K562 (cell line): Measurements from ENCODE around the gene ZNF428. TPM values are rescaled to one million over a fixed set of nuclear protein-coding genes. Genes with fewer than 3 reads are reported as not detected.

Source experiments
- CREB1 ChIP-seq, 2 experiments: sonication (generic) in 1 of 2; formaldehyde crosslinking in 1 of 2; IDR thresholded peaks; 2 replicates each; pipeline versions ENCODE4 v1.6.1 to v1.8.0; 2012 to 2022; ENCODE audit warnings: inconsistent platforms in 1 of 2, mild to moderate bottlenecking in 1 of 2, missing genetic modification reagents in 1 of 2, moderate library complexity in 1 of 2
- ETV5 ChIP-seq: sonication (generic); formaldehyde crosslinking; IDR thresholded peaks from 2 replicates; pipeline ENCODE4 v1.4.0; 2020; ENCODE audit warnings: low read depth, mild to moderate bottlenecking, missing genetic modification reagents
- GABPB2 ChIP-seq: fragments of 250-450 bp; sonication (Bioruptor Pico); conservative IDR thresholded peaks from 2 replicates; pipeline ENCODE4 v1.5.1; 2021; ENCODE audit warnings: mild to moderate bottlenecking
- KAT2B ChIP-seq: IDR thresholded peaks from one replicate; pipeline ENCODE4 v1.6.1; 2012; ENCODE audit warnings: low read depth, mild to moderate bottlenecking, control low read depth, inconsistent platforms, low read length, moderate library complexity
- LCOR ChIP-seq: sonication (generic); formaldehyde crosslinking; IDR thresholded peaks from 2 replicates; pipeline ENCODE4 v1.8.0; 2022; ENCODE audit warnings: mild to moderate bottlenecking, missing genetic modification reagents
- MAFK ChIP-seq: IDR thresholded peaks from 2 replicates; pipeline ENCODE4 v1.6.1; 2011; ENCODE audit warnings: low read length, improper control_type of control experiment
- MAZ ChIP-seq, 2 experiments: fragments of 450-650 bp in 1 of 2; sonication (generic) in 1 of 2; formaldehyde crosslinking; IDR thresholded peaks in 1 of 2; conservative IDR thresholded peaks in 1 of 2; 2 replicates each; pipeline versions ENCODE4 v1.4.0 to v1.5.0; 2020; ENCODE audit warnings: mild to moderate bottlenecking in 1 of 2, missing genetic modification reagents in 1 of 2
- MYNN ChIP-seq, 2 experiments: sonication (generic); formaldehyde crosslinking in 1 of 2; IDR thresholded peaks; 2 replicates each; pipeline versions ENCODE4 v1.5.0 to v1.6.1; 2016 to 2020; ENCODE audit warnings: antibody characterized with exemption in 1 of 2, missing genetic modification reagents in 1 of 2
- RBM17 ChIP-seq: fragments of 200-400 bp; formaldehyde crosslinking; IDR thresholded peaks from 2 replicates; pipeline ENCODE4 v1.6.1; 2017; ENCODE audit warnings: low read depth, mild to moderate bottlenecking, low read length, borderline replicate concordance
- SIN3B ChIP-seq: fragments of 450-650 bp; IDR thresholded peaks from 2 replicates; pipeline ENCODE4 v1.6.1; 2017; ENCODE audit warnings: low read depth, mild to moderate bottlenecking, moderate library complexity
- SNAPC5 ChIP-seq: fragments of 250-450 bp; sonication (Bioruptor Pico); IDR thresholded peaks from 2 replicates; pipeline ENCODE4 v1.8.0; 2021; ENCODE audit warnings: moderate library complexity, mild to moderate bottlenecking, inconsistent platforms
- TRIM28 ChIP-seq: fragments of 450-650 bp; IDR thresholded peaks from 2 replicates; pipeline ENCODE4 v1.6.1; 2017
- ZNF318 ChIP-seq, 2 experiments: fragments of 450-650 bp; IDR thresholded peaks; 2 replicates each; pipeline ENCODE4 v1.6.1; 2016; ENCODE audit warnings: mild to moderate bottlenecking in 2 of 2, borderline replicate concordance in 1 of 2, low read depth in 1 of 2, moderate library complexity in 1 of 2
- ZNF507 ChIP-seq: conservative IDR thresholded peaks from 2 replicates; pipeline ENCODE4 v1.6.1; 2017; ENCODE audit warnings: missing genetic modification characterization, missing compliant biosample characterization
- ZNF589 ChIP-seq: fragments of 200-800 bp; sonication (Bioruptor generic); IDR thresholded peaks from 2 replicates; pipeline ENCODE4 v1.6.1; 2016; ENCODE audit warnings: low read depth, missing genetic modification characterization, missing compliant biosample characterization
- polyA plus RNA-seq, 8 experiments: library from polyadenylated mRNA; depleted of rRNA in 4 of 8; stranded (reverse) in 5 of 8; unstranded in 3 of 8; fragments of >200 nt; fragmentation: Nextera tagmentation in 2 of 8; fragmentation: Illumina TruSeq in 1 of 8; extraction: Ambion mirVana in 2 of 8; extraction: Trizol in 1 of 8; gene quantifications; 2 replicates each; pipeline versions ENCODE4 v1.2.1 to v1.2.3, GENCODE V29; 2011 to 2014; ENCODE audit warnings: inconsistent platforms in 1 of 8, missing spikeins in 1 of 8
- total RNA-seq, 7 experiments: library from RNA; depleted of rRNA in 6 of 7; stranded (reverse); fragments of >200 nt in 6 of 7; fragmentation: Illumina TruSeq in 2 of 7; extraction: Trizol in 2 of 7; gene quantifications; 2 replicates each; pipeline versions ENCODE4 v1.2.1 to v1.2.3, GENCODE V29; 2011 to 2021; ENCODE audit warnings: low replicate concordance in 1 of 7
- TF ChIP-seq, protein P1 (sequence below): fragments of 250-450 bp; sonication (Bioruptor Pico); IDR thresholded peaks from 2 replicates; pipeline ENCODE4 v1.9.0; 2021; ENCODE audit warnings: mild to moderate bottlenecking, inconsistent platforms

The ZNF428 gene
- total and polyA plus RNA-seq, 9 of the 15 experiments (the other 6 are each of a cell fraction or from before 2014, with no cell fraction given): 0.15 to 85.7 (median 15.9) TPM

DNA sequence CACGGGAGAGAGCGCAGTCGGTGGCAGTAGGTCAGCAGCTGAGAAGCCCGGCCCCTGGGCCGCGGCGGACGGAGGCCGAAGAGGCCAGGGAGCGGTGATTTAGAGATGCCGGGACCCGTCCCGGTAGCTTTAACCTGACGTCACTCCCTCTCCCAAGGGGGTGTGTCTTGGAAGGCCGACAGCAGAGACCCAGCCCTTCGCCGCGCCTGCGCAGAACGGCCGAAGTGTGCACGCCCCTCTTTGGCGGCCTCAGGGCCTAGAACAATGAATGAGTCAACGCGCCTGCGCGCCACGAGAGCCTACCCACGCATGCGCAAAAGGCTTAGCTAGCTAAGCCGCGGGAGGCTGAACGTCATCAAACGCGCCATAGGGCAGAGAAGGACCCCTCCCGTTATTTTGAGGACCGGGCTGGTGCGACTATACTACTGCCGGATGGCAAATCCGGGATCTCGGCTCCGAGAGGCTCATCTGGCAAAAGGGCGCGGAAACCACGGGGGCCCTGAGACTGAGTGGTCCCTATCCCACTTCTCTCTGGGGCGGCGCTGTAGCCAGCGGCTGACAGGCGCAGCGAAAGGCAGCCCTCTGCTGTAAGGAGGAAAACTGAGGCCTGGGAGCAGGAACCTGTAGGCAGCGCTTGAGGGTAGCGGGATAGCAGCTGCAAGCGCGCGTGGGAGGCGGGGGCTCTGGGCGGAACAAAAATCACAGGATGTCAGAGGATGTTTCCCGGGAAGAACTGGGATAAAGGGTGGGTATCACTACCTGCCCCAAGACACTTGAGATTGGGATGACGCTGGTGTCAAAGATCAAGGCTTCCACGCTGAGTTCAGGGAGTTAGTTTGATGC is 23.2 kb downstream of the ZNF428 start, which contains the start of the genes IRGQ and ZNF576 (continued):
- TF ChIP-seq ZNF318 (IDR thresholded peaks at IDR 0.05; ENCODE audit: borderline replicate concordance in 1 of 2, low read depth in 1 of 2): peak in 1 of 2 experiments; percentile 43; a peak in 1 of 4 replicates
- TF ChIP-seq TRIM28: 0 out of 2 replicates have a peak, but pooled peaks have one; percentile 42
- no peak for TF ChIP-seq GABPB2 (CRISPR knock-in tag)
- TF ChIP-seq MYNN (IDR thresholded peaks at IDR 0.05): no peak
- TF ChIP-seq MYNN (CRISPR knock-in tag; IDR thresholded peaks at IDR 0.05): no peak
- no peak; the same call in 1 of the 2 replicates for TF ChIP-seq MAFK
- TF ChIP-seq ZNF589 (CRISPR knock-in tag): peak; percentile 69; the same call in 1 of the 2 replicates
- peak; percentile 94 for TF ChIP-seq SIN3B
- TF ChIP-seq RBM17: no peak
- TF ChIP-seq CREB1 (IDR thresholded peaks at IDR 0.05): peak; percentile 98
- TF ChIP-seq CREB1 (CRISPR knock-in tag; IDR thresholded peaks at IDR 0.05): peak; percentile 99
- TF ChIP-seq, protein P1, sequence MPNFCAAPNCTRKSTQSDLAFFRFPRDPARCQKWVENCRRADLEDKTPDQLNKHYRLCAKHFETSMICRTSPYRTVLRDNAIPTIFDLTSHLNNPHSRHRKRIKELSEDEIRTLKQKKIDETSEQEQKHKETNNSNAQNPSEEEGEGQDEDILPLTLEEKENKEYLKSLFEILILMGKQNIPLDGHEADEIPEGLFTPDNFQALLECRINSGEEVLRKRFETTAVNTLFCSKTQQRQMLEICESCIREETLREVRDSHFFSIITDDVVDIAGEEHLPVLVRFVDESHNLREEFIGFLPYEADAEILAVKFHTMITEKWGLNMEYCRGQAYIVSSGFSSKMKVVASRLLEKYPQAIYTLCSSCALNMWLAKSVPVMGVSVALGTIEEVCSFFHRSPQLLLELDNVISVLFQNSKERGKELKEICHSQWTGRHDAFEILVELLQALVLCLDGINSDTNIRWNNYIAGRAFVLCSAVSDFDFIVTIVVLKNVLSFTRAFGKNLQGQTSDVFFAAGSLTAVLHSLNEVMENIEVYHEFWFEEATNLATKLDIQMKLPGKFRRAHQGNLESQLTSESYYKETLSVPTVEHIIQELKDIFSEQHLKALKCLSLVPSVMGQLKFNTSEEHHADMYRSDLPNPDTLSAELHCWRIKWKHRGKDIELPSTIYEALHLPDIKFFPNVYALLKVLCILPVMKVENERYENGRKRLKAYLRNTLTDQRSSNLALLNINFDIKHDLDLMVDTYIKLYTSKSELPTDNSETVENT (CRISPR knock-in tag): peak; percentile 7; the same call in 1 of the 2 replicates
- 0 out of 2 replicates have a peak, but pooled peaks have one; percentile 41 for TF ChIP-seq LCOR (CRISPR knock-in tag)
- no peak for TF ChIP-seq ZNF507 (tag)
- TF ChIP-seq SNAPC5 (CRISPR knock-in tag): no peak
- TF ChIP-seq ETV5 (CRISPR knock-in tag): peak; percentile 61; the same call in 1 of the 2 replicates
- TF ChIP-seq MAZ (CRISPR knock-in tag; conservative IDR thresholded peaks at IDR 0.05 in 1 of 2, IDR thresholded peaks at IDR 0.05 in 1 of 2): peak; percentile 54 to 75
- no peak for TF ChIP-seq KAT2B
